HL-60/S4 treated with phorbol 12-myristate 13-acetate at 8.2 ng/mL for 4 days and 3 days (cell line): Measurements from ENCODE around the gene CEP152.
"Not testable (repeated sequence)": the region's sequence is repeated elsewhere in the genome, so short reads cannot be mapped to it uniquely, and the experiment has no call there.

ENCODE experiments used
- in situ Hi-C: fragments of 300-500 bp; cut with MboI; formaldehyde crosslinking; loops from 2 replicates; pipeline ENCODE4 v1.15.0; 2022; ENCODE audit warnings: low sequenced_read_pairs

Gene CEP152

GRCh38 chr15:48806151-48806550, 4.7 kb downstream of the CEP152 start:
- in situ Hi-C loops = no loop called here

- in situ Hi-C loops = no loop called here
Observed at GRCh38 chr15:48805591-48805990, 5.3 kb downstream of the CEP152 start.

- in situ Hi-C loops = no loop called here
Observed at GRCh38 chr15:48803877-48804276, 7.0 kb downstream of the CEP152 start.

GRCh38 chr15:48802867-48803266, 8.0 kb downstream of the CEP152 start:
- in situ Hi-C loops = no loop called here

- in situ Hi-C loops = no loop called here
Observed at GRCh38 chr15:48802257-48802656, 8.6 kb downstream of the CEP152 start.

GRCh38 chr15:48800811-48801455, 9.9 kb downstream of the CEP152 start:
- in situ Hi-C loops = no loop called here

- in situ Hi-C loops = no loop called here
Observed at GRCh38 chr15:48800245-48800644, 10.6 kb downstream of the CEP152 start.

- in situ Hi-C loops = no loop called here
Observed at GRCh38 chr15:48798319-48798718, 12.6 kb downstream of the CEP152 start.

GRCh38 chr15:48796930-48797329, 13.9 kb downstream of the CEP152 start:
- in situ Hi-C loops = no loop called here

GRCh38 chr15:48796521-48796920, 14.3 kb downstream of the CEP152 start:
- in situ Hi-C loops = no loop called here

- in situ Hi-C loops = no loop called here
Observed at GRCh38 chr15:48795901-48796300, 15.0 kb downstream of the CEP152 start.

- in situ Hi-C loops = no loop called here
Observed at GRCh38 chr15:48794697-48795134, 16.2 kb downstream of the CEP152 start.

GRCh38 chr15:48792408-48792807, 18.5 kb downstream of the CEP152 start:
- in situ Hi-C loops = no loop called here

GRCh38 chr15:48790466-48791115, 20.3 kb downstream of the CEP152 start:
- in situ Hi-C loops = not testable (repeated sequence)

GRCh38 chr15:48785712-48786111, 25.2 kb downstream of the CEP152 start:
- in situ Hi-C loops = no loop called here

GRCh38 chr15:48785195-48785594, 25.7 kb downstream of the CEP152 start:
- in situ Hi-C loops = no loop called here

- in situ Hi-C loops = no loop called here
Observed at GRCh38 chr15:48784756-48785155, 26.1 kb downstream of the CEP152 start.

- in situ Hi-C loops = no loop called here
Observed at GRCh38 chr15:48782911-48783310, 28.0 kb downstream of the CEP152 start.

- in situ Hi-C loops = no loop called here
Observed at GRCh38 chr15:48781481-48782081, 29.3 kb downstream of the CEP152 start.

GRCh38 chr15:48781017-48781416, 29.9 kb downstream of the CEP152 start:
- in situ Hi-C loops = no loop called here

- in situ Hi-C loops = no loop called here
Observed at GRCh38 chr15:48778331-48778730, 32.5 kb downstream of the CEP152 start.

GRCh38 chr15:48777645-48778330, 33.1 kb downstream of the CEP152 start:
- in situ Hi-C loops = no loop called here
